Measurements from ENCODE around the gene DCAF5. TPM values are rescaled to one million over a fixed set of nuclear protein-coding genes. Genes with fewer than 3 reads are reported as not detected.
A peak's percentile ranks its signal among the peaks of the same experiment; 100 is the strongest.
"Not testable (repeated sequence)": the region's sequence is repeated elsewhere in the genome, so short reads cannot be mapped to it uniquely, and the experiment has no call there.

The DCAF5 gene
- total and polyA plus RNA-seq, 12 donors = 14.1 to 63.1 (median 57.4) TPM

GRCh38 chr14:69027242-69027913 is 125.5 kb downstream of the DCAF5 start:
- H3K36me3 ChIP-seq = no peaks in the 10 kb centered on the region
- no peak for TF ChIP-seq CTCF (IDR thresholded peaks at IDR 0.05)
- H3K27ac ChIP-seq = no peak overlapping the region
- H3K9me3 ChIP-seq = no peaks in the 10 kb centered on the region
- DNase-seq (no peak), ATAC-seq (no peak)
- H3K4me3 ChIP-seq = no peak overlapping the region
- H3K4me1 ChIP-seq = no peaks in the 10 kb centered on the region
- H3K27me3 ChIP-seq = no peaks in the 10 kb centered on the region
- 48 to 54% methylated on average over 1 of the region's 1 CpG for WGBS, 2 donors
- intact Hi-C loops (cut with DNase I) = no loop called here

DNA sequence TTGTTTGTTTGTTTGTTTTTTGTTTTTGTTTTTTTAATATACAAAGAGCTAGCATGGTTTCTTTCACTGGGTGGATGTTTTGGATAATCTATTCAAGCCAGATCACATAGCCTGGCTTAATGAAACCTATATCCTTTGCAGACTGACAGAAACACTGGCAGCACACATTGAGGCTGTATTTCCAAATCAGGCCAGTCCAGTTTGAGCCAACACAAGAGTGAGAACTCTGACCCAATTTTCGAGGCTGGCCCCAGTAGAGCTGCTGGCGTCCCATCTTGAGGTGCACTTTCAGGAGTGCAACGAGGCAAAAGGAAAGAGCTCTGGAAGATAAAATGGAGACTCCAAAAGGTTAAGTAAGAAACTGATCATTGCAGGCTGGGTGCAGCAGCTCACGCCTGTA is 129.9 kb downstream of the DCAF5 start:
- intact Hi-C loops (cut with DNase I) = no loop called here
- no peak overlapping the region for H3K4me3 ChIP-seq
- ATAC-seq = no peak
- no peaks in the 10 kb centered on the region for H3K9me3 ChIP-seq
- TF ChIP-seq CTCF (IDR thresholded peaks at IDR 0.05) = no peak
- DNase-seq = no peak
- 93 to 94% methylated on average over 4 of the region's 4 CpGs for WGBS, 2 donors
- no peaks in the 10 kb centered on the region for H3K27me3 ChIP-seq
- no peak overlapping the region for H3K27ac ChIP-seq
- no peaks in the 10 kb centered on the region for H3K36me3 ChIP-seq
- no peaks in the 10 kb centered on the region for H3K4me1 ChIP-seq

DNA sequence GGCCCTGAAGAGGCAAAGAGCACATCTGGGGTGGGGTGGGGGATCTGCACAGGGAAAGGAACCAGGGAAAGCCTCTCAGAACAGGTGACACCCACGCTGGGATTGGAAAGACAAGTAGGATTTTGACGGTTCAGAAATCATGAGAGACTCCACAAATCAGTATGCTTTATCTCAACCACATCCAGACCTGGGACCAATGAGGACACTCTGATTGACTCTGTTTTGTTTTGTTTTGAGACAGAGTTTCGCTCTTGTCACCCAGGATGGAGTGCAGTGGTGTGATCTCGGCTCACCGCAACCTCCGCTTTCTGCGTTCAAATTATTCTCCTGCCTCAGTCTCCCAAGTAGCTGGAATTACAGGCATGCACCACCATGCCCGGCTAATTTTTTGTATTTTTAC is 130.8 kb downstream of the DCAF5 start:
- H3K4me1 ChIP-seq; H3K9me3 ChIP-seq; ATAC-seq; H3K27ac ChIP-seq; H3K4me3 ChIP-seq; H3K27me3 ChIP-seq; DNase-seq; intact Hi-C loops (cut with DNase I); H3K36me3 ChIP-seq: not testable (repeated sequence)
- 87 to 95% methylated on average over 8 of the region's 8 CpGs for WGBS, 2 donors

- Histone ChIP-seq H3K27me3 (no peaks in the 10 kb centered on the region), H3K36me3 (no peaks in the 10 kb centered on the region), H3K4me1 (peaks cover 0 to 15% (median 0%) of the 10 kb centered on the region in 9 donors), H3K9me3 (no peaks in the 10 kb centered on the region), H3K4me3 (no peak overlapping the region), H3K27ac (no peak overlapping the region)
- DNase-seq (no peak), ATAC-seq (no peak)
- 87 to 91% methylated on average over 4 of the region's 4 CpGs for WGBS, 2 donors
- no peak for TF ChIP-seq CTCF (IDR thresholded peaks at IDR 0.05)
- intact Hi-C loops (cut with DNase I) = no loop called here
These were observed 135.2 kb downstream of the DCAF5 start for GRCh38 chr14:69017706-69018105.

DNA sequence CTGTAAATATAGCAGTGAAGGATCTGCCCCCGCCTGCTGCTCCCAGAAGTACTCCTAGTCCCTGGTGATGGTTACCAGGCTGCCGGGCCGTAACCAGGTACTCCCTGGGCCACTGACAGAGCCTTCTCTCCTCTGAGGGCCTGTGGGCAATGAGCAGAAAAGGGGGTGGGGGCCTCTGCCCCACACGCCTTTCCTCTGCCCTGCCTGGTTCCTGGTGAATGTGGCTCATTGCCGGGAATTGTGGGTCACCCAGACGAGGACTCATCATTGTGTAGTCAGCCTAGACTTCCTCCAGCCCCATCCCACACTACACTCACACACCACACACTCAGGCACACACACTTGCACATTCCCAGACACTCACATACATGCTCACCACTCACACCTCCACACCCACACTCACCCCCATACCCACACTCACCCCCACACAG is 138.1 kb downstream of the DCAF5 start:
- no peak for TF ChIP-seq CTCF (IDR thresholded peaks at IDR 0.05)
- intact Hi-C loops (cut with DNase I) = no loop called here
- no peak overlapping the region for H3K4me3 ChIP-seq
- H3K27me3 ChIP-seq = no peaks in the 10 kb centered on the region
- no peaks in the 10 kb centered on the region for H3K36me3 ChIP-seq
- DNase-seq = no peak
- peaks cover 0 to 23% (median 0%) of the 10 kb centered on the region in 9 donors for H3K4me1 ChIP-seq
- no peaks in the 10 kb centered on the region for H3K9me3 ChIP-seq
- peak in 1 of 8 donors; percentile 27 for ATAC-seq
- peak overlapping the region in 1 of 10 donors; percentile 80 for H3K27ac ChIP-seq
- 92 to 94% methylated on average over 6 of the region's 6 CpGs for WGBS, 2 donors
